Measurements from ENCODE around the gene PTAFR. TPM values are rescaled to one million over a fixed set of nuclear protein-coding genes. Genes with fewer than 3 reads are reported as not detected.

PTAFR gene
- total and polyA plus RNA-seq, 2 of the 8 experiments (the other 6 are each of a cell fraction or from before 2014, with no cell fraction given): 1.2 to 4.9 TPM

DNA sequence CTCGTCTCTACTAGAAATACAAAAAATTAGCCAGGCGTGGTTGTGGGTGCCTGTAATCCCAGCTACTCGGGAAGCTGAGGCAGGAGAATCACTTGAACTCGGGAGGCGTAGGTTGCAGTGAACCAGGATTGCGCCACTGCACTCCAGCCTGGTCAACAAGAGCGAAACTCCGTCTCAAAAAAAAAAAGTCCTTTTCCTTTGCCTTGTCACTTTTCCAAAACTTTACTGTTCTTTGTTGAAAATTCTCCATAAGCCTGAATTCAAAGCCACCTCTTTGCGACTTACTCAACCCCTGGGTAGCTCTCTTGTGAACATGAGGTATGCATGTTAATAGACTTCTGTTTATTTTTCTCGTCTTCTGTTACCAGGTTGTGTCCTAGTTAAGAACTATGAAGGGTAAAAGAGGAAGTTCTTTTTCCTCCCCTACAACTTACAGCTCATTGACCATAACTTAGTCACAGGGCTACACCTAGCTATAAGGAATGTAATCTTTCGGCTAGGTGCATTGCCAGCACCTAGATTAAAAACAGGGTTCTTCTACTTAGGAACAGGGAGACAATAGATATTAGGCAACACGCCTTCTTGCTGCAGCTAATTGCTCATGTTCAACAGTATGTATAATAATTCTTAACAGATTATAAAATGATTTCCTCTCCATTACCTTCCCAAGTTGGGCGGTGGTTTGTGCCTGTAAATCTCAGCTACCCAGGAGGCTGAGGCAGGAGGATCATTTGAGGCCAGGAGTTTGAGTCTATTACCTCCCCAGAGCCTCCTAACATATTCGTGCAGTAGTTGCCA, 40.9 kb downstream of the PTAFR start (continued):
- TF ChIP-seq RAD21 (IDR thresholded peaks at IDR 0.05 in 1 of 2, conservative IDR thresholded peaks at IDR 0.05 in 1 of 2; ENCODE audit: low read depth in 2 of 2, low read length in 2 of 2): no peak
